Adrenal gland (tissue), 12 donors: Measurements from ENCODE around the gene PSMD6. TPM values are rescaled to one million over a fixed set of nuclear protein-coding genes. Genes with fewer than 3 reads are reported as not detected.

ENCODE experiments used
- DNase-seq, 7 donors: peaks; one replicate each; pipeline ENCODE4 v3.0.0-alpha.2; 2019 to 2020
- H3K27ac ChIP-seq, 5 donors: fragments of 200-600 bp; sonication (generic) in 4 of 5; 1 replicate in 3 of 5; 2 replicates in 2 of 5; pipeline versions ENCODE4 v1.5.1 to v1.8.0; 2016 to 2020; ENCODE audit warnings: mild to moderate bottlenecking in 1 of 5
- H3K27me3 ChIP-seq: fragments of 200-600 bp; 2 replicates; pipeline ENCODE4 v1.8.0; 2021
- H3K36me3 ChIP-seq, 2 donors: fragments of 200-600 bp; replicated peaks in 1 of 2; 1 replicate in 1 of 2; 2 replicates in 1 of 2; pipeline versions ENCODE4 v1.5.1 to v1.8.0; 2018 to 2022
- H3K4me1 ChIP-seq, 2 donors: fragments of 200-600 bp; replicated peaks in 1 of 2; 1 replicate in 1 of 2; 2 replicates in 1 of 2; pipeline versions ENCODE4 v1.5.1 to v1.8.0; 2018 to 2021
- H3K4me3 ChIP-seq, 4 donors: fragments of 200-600 bp; sonication (generic) in 3 of 4; one replicate each; pipeline ENCODE4 v1.5.1; 2016 to 2018
- H3K9me3 ChIP-seq, 3 donors: fragments of 200-600 bp; sonication (generic) in 1 of 3; replicated peaks in 1 of 3; 1 replicate in 2 of 3; 2 replicates in 1 of 3; pipeline versions ENCODE4 v1.5.1 to v1.8.0; 2016 to 2021
- CTCF ChIP-seq, 6 experiments: fragments of 450-650 bp in 4 of 6; fragments of 200-600 bp in 2 of 6; sonication (generic) in 1 of 6; IDR thresholded peaks; 1 replicate in 5 of 6; 2 replicates in 1 of 6; pipeline versions ENCODE4 v1.5.1 to v1.8.0; 2016 to 2021; ENCODE audit warnings: antibody characterized with exemption in 6 of 6, mild to moderate bottlenecking in 2 of 6, moderate library complexity in 1 of 6
- POLR2A ChIP-seq, 2 donors: fragments of 450-650 bp; IDR thresholded peaks; one replicate each; pipeline ENCODE4 v1.6.1; 2017; ENCODE audit warnings: antibody characterized with exemption in 2 of 2, mild to moderate bottlenecking in 2 of 2, moderate library complexity in 1 of 2
- WGBS, 4 donors: extraction: QIAGEN DNeasy Blood & Tissue Kit in 2 of 4; methylation state at CpG; one replicate each; pipeline versions ENCODE4 v1.1.5 to v1.1.7; 2013 to 2017; 5-methylcytosine and 5-hydroxymethylcytosine counted together
- intact Hi-C, 2 donors: fragments of 100-400 bp; cut with DNase I; formaldehyde crosslinking; loops; one replicate each; pipeline versions ENCODE4 v1.14.1 to v1.15.0; 2022 to 2023
- polyA plus RNA-seq, 3 donors: library from polyadenylated mRNA; stranded (reverse); fragments of 200-250 nt in 2 of 3; fragments of 350-450 nt in 1 of 3; fragmentation: Illumina TruSeq in 1 of 3; extraction: RNeasy Lipid Tissue Mini Kit (QIAGEN cat#74804) in 1 of 3; gene quantifications; one replicate each; pipeline ENCODE4 v1.2.3, GENCODE V29; 2013 to 2014
- total RNA-seq, 9 donors: library from RNA; depleted of rRNA in 4 of 9; stranded (reverse); fragments of >200 nt in 4 of 9; fragments of 120-200 nt in 1 of 9; fragmentation: NEBNext Ultra II Directional in 1 of 9; extraction: Animal tissue kit (Norgen Biotek cat#: 25700) in 1 of 9; gene quantifications; one replicate each; pipeline versions ENCODE4 v1.1.0 to v1.2.4, GENCODE V29; 2013 to 2023
- donor health status: healthy with polysubstance abuse.
- donor health status: Bipolar disorder and iron deficiency.
- donor health status: DM: yes; HTN: yes; CAD: no.
- donor health status: DM: no; HTN: no; CAD: no.
- donor health status: DM: no; HTN: no; CAD: no.
- donor health status: DM: yes; HTN: yes; CAD: no.

Gene PSMD6
- total and polyA plus RNA-seq, 12 donors: 52.8 to 206 (median 96.9) TPM

- H3K9me3 ChIP-seq: no peaks in the 10 kb centered on the region
- peaks cover 7% of the 10 kb centered on the region for H3K27me3 ChIP-seq
- intact Hi-C loops: no loop called here
- no peak for TF ChIP-seq CTCF (IDR thresholded peaks at IDR 0.05)
- H3K4me1 ChIP-seq: no peaks in the 10 kb centered on the region
- 80 to 85% (median 81%) methylated on average over 4 of the region's 4 CpGs for WGBS, 4 donors
- H3K4me3 ChIP-seq: no peak overlapping the region
- H3K36me3 ChIP-seq: no peaks in the 10 kb centered on the region
- no peak for DNase-seq
- H3K27ac ChIP-seq: no peak overlapping the region
Observed at GRCh38 chr3:64039332-64039731, 16.0 kb upstream of the PSMD6 start.

GRCh38 chr3:64038253-64038767 lies 15.0 kb upstream of the PSMD6 start:
- TF ChIP-seq CTCF (IDR thresholded peaks at IDR 0.05) (no peak), POLR2A (IDR thresholded peaks at IDR 0.05) (no peak)
- 49 to 66% (median 64%) methylated on average over 4 of the region's 4 CpGs for WGBS, 4 donors
- intact Hi-C loops: no loop called here
- Histone ChIP-seq H3K27ac (no peak overlapping the region), H3K4me1 (no peaks in the 10 kb centered on the region), H3K9me3 (no peaks in the 10 kb centered on the region), H3K36me3 (no peaks in the 10 kb centered on the region), H3K4me3 (no peak overlapping the region), H3K27me3 (peaks cover 7% of the 10 kb centered on the region)
- no peak for DNase-seq

- Histone ChIP-seq H3K4me1 (no peaks in the 10 kb centered on the region), H3K27ac (no peak overlapping the region), H3K4me3 (no peak overlapping the region), H3K36me3 (no peaks in the 10 kb centered on the region), H3K9me3 (no peaks in the 10 kb centered on the region), H3K27me3 (no peaks in the 10 kb centered on the region)
- TF ChIP-seq POLR2A (IDR thresholded peaks at IDR 0.05) (no peak), CTCF (IDR thresholded peaks at IDR 0.05) (no peak)
- intact Hi-C loops: no loop called here
- 96 to 99% (median 98%) methylated on average over 7 of the region's 7 CpGs for WGBS, 4 donors
- no peak for DNase-seq
Observed at GRCh38 chr3:64037084-64037483, 13.8 kb upstream of the PSMD6 start.

- Histone ChIP-seq H3K27ac (no peak overlapping the region), H3K4me3 (no peak overlapping the region), H3K27me3 (peaks cover 4% of the 10 kb centered on the region), H3K4me1 (peaks cover 0 to 10% of the 10 kb centered on the region in 2 donors), H3K9me3 (no peaks in the 10 kb centered on the region), H3K36me3 (no peaks in the 10 kb centered on the region)
- intact Hi-C loops: loop anchor here (2.0 to 5.0 kb wide), 2 partner anchors 364 to 366 kb away; no protein-coding TSS in a partner anchor
- no peak for DNase-seq
- WGBS, 4 donors: 75 to 95% (median 89%) methylated on average over 2 of the region's 2 CpGs
- no peak for TF ChIP-seq POLR2A (IDR thresholded peaks at IDR 0.05)
Observed at GRCh38 chr3:64033069-64033468, 9.8 kb upstream of the PSMD6 start.
